ENCODE data around the gene DCXR.

DNA sequence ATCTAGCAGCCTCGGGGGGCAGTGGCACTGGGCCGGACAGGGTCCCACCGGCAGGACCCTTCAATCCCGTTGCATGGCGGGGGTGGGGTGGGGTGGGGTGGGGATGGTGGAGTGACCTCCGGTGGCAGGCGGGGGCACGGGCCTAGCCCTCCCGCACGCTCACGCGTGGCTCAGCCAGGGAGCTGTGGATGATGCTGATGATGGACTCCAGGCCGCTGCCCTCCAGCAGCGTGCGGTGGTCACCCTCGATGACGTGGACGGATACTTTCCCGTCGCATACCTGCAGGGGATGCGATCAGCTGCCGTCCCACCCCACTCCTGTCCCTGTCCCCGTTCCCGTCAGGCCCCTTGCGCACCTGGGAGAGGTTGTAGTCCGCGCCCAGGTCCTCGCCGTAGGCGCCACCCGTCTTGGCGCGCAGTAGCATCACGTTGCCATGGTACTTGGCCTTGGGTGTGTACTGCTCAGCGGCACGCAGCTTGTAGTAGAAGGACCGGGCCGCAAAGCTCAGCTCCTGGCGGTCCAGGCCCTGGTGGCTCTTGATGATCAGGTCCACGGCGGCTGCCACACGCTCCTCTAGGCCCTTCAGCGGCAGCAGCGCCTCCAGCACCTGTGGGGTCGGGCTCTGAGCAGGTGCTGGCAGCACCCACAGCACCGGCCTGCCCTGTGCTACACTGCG is 41.6 kb upstream of the DCXR start:
- TF ChIP-seq, protein P1, sequence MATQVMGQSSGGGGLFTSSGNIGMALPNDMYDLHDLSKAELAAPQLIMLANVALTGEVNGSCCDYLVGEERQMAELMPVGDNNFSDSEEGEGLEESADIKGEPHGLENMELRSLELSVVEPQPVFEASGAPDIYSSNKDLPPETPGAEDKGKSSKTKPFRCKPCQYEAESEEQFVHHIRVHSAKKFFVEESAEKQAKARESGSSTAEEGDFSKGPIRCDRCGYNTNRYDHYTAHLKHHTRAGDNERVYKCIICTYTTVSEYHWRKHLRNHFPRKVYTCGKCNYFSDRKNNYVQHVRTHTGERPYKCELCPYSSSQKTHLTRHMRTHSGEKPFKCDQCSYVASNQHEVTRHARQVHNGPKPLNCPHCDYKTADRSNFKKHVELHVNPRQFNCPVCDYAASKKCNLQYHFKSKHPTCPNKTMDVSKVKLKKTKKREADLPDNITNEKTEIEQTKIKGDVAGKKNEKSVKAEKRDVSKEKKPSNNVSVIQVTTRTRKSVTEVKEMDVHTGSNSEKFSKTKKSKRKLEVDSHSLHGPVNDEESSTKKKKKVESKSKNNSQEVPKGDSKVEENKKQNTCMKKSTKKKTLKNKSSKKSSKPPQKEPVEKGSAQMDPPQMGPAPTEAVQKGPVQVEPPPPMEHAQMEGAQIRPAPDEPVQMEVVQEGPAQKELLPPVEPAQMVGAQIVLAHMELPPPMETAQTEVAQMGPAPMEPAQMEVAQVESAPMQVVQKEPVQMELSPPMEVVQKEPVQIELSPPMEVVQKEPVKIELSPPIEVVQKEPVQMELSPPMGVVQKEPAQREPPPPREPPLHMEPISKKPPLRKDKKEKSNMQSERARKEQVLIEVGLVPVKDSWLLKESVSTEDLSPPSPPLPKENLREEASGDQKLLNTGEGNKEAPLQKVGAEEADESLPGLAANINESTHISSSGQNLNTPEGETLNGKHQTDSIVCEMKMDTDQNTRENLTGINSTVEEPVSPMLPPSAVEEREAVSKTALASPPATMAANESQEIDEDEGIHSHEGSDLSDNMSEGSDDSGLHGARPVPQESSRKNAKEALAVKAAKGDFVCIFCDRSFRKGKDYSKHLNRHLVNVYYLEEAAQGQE (tag by site-specific recombination; IDR thresholded peaks at IDR 0.05): no peak
- no peak for TF ChIP-seq ZNF426 (tag by site-specific recombination; IDR thresholded peaks at IDR 0.05)
- TF ChIP-seq, protein P2, sequence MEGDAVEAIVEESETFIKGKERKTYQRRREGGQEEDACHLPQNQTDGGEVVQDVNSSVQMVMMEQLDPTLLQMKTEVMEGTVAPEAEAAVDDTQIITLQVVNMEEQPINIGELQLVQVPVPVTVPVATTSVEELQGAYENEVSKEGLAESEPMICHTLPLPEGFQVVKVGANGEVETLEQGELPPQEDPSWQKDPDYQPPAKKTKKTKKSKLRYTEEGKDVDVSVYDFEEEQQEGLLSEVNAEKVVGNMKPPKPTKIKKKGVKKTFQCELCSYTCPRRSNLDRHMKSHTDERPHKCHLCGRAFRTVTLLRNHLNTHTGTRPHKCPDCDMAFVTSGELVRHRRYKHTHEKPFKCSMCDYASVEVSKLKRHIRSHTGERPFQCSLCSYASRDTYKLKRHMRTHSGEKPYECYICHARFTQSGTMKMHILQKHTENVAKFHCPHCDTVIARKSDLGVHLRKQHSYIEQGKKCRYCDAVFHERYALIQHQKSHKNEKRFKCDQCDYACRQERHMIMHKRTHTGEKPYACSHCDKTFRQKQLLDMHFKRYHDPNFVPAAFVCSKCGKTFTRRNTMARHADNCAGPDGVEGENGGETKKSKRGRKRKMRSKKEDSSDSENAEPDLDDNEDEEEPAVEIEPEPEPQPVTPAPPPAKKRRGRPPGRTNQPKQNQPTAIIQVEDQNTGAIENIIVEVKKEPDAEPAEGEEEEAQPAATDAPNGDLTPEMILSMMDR (tag by site-specific recombination; IDR thresholded peaks at IDR 0.05): no peak
- no peak for TF ChIP-seq ZNF529 (tag by site-specific recombination; IDR thresholded peaks at IDR 0.05; ENCODE audit: insufficient replicate concordance)
- TF ChIP-seq, protein P3, sequence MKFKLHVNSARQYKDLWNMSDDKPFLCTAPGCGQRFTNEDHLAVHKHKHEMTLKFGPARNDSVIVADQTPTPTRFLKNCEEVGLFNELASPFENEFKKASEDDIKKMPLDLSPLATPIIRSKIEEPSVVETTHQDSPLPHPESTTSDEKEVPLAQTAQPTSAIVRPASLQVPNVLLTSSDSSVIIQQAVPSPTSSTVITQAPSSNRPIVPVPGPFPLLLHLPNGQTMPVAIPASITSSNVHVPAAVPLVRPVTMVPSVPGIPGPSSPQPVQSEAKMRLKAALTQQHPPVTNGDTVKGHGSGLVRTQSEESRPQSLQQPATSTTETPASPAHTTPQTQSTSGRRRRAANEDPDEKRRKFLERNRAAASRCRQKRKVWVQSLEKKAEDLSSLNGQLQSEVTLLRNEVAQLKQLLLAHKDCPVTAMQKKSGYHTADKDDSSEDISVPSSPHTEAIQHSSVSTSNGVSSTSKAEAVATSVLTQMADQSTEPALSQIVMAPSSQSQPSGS (tag by site-specific recombination; IDR thresholded peaks at IDR 0.05; ENCODE audit: low read depth): no peak
- TF ChIP-seq, protein P4, sequence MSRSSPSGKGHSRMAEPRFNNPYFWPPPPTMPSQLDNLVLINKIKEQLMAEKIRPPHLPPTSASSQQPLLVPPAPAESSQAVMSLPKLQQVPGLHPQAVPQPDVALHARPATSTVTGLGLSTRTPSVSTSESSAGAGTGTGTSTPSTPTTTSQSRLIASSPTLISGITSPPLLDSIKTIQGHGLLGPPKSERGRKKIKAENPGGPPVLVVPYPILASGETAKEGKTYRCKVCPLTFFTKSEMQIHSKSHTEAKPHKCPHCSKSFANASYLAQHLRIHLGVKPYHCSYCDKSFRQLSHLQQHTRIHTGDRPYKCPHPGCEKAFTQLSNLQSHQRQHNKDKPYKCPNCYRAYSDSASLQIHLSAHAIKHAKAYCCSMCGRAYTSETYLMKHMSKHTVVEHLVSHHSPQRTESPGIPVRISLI (tag by site-specific recombination; IDR thresholded peaks at IDR 0.05): no peak
- TF ChIP-seq YY1 (tag by site-specific recombination; IDR thresholded peaks at IDR 0.05): no peak
